GM12878 (cell line): ENCODE results near the gene CLECL1. TPM values are rescaled to one million over a fixed set of nuclear protein-coding genes. Genes with fewer than 3 reads are reported as not detected.

Experiments
- ATAC-seq: fragments of 200-7000 bp; cut with Tn5 transposase; 3 replicates; pipeline ENCODE4 v1.9.1; 2020; ENCODE audit warnings: mild to moderate bottlenecking, moderate library complexity
- BruUV-seq: library from RNA; stranded (reverse); fragments of 400-500 nt; replicated peaks from 2 replicates; lab custom pipeline; 2021; lab: Mats Ljungman, UMichigan
- CTCF ChIA-PET: fragments of 300-600 bp; sonication (Branson Sonifier 250); formaldehyde crosslinking; extraction: SDS; loops from one replicate; lab custom pipeline; 2021; ENCODE audit warnings: inconsistent platforms; lab: Yijun Ruan, JAX
- POLR2A ChIA-PET: fragments of 350-600 bp; formaldehyde crosslinking; extraction: SDS; loops from one replicate; lab custom pipeline; 2021; ENCODE audit warnings: inconsistent platforms; lab: Charles Lee
- RAD21 ChIA-PET: fragments of 300-600 bp; sonication (Branson Sonifier 250); formaldehyde crosslinking; loops from one replicate; lab custom pipeline; 2023; ENCODE audit warnings: antibody characterized with exemption; ENCODE audit not compliant: unreplicated experiment; lab: Charles Lee
- SMC1A ChIA-PET: fragments of 300-600 bp; sonication (Branson Sonifier 250); formaldehyde crosslinking; loops from one replicate; lab custom pipeline; 2023; ENCODE audit not compliant: unreplicated experiment, uncharacterized antibody; lab: Charles Lee
- DNase-seq: peaks from one replicate; pipeline ENCODE4 v3.0.0-alpha.2; 2011; ENCODE audit warnings: low read depth, low spot score
- FAIRE-seq: peaks from 3 replicates; lab custom pipeline; 2011; peaks lifted over from hg19 to GRCh38; lab: Jason Lieb, UNC
- H2AFZ ChIP-seq: 2 replicates; pipeline ENCODE4 v1.6.0; 2011; ENCODE audit warnings: low read depth, low read length, control low read depth; ENCODE audit not compliant: control insufficient read depth
- H3K27ac ChIP-seq: 2 replicates; pipeline ENCODE4 v1.5.1; 2011; ENCODE audit warnings: control low read depth; ENCODE audit not compliant: control insufficient read depth, insufficient read depth
- H3K27me3 ChIP-seq, 2 experiments: replicated peaks in 1 of 2; 2 replicates each; pipeline versions ENCODE4 v1.6.0 to v1.6.1; 2011; ENCODE audit warnings: low read length in 1 of 2; ENCODE audit not compliant: control insufficient read depth in 2 of 2, insufficient read depth in 2 of 2
- H3K36me3 ChIP-seq, 2 experiments: 2 replicates each; pipeline ENCODE4 v1.5.1; 2011; ENCODE audit warnings: low read length in 1 of 2; ENCODE audit not compliant: control insufficient read depth in 2 of 2, insufficient read depth in 2 of 2
- H3K4me1 ChIP-seq: 2 replicates; pipeline ENCODE4 v1.6.1; 2011; ENCODE audit warnings: mild to moderate bottlenecking, low read length, moderate library complexity, mixed read lengths; ENCODE audit not compliant: control insufficient read depth, insufficient read depth
- H3K4me2 ChIP-seq: 2 replicates; pipeline ENCODE4 v1.6.0; 2011; ENCODE audit warnings: control low read depth; ENCODE audit not compliant: control insufficient read depth, insufficient read depth
- H3K4me3 ChIP-seq: fragments of 200-600 bp; sonication (generic); 2 replicates; pipeline ENCODE4 v1.5.1; 2016
- H3K79me2 ChIP-seq: 2 replicates; pipeline ENCODE4 v1.6.0; 2011; ENCODE audit warnings: low read length; ENCODE audit not compliant: control insufficient read depth, insufficient read depth
- H3K9ac ChIP-seq: 2 replicates; pipeline ENCODE4 v1.8.0; 2011; ENCODE audit warnings: low read length, control low read depth, mixed read lengths; ENCODE audit not compliant: control insufficient read depth, insufficient read depth
- H3K9me3 ChIP-seq: replicated peaks from 3 replicates; pipeline ENCODE4 v1.5.1; 2011; ENCODE audit warnings: mild to moderate bottlenecking, low read length; ENCODE audit not compliant: control insufficient read depth, insufficient read depth
- H4K20me1 ChIP-seq: 2 replicates; pipeline ENCODE4 v1.6.0; 2011; ENCODE audit not compliant: control insufficient read depth, insufficient read depth
- ATF7 ChIP-seq: fragments of 450-650 bp; IDR thresholded peaks from 2 replicates; pipeline ENCODE4 v1.6.1; 2016; ENCODE audit warnings: low read depth, mild to moderate bottlenecking
- BMI1 ChIP-seq: fragments of 450-650 bp; IDR thresholded peaks from 2 replicates; pipeline ENCODE4 v1.6.1; 2016; ENCODE audit warnings: mild to moderate bottlenecking, moderate library complexity, borderline replicate concordance
- CHD1 ChIP-seq: IDR thresholded peaks from 2 replicates; pipeline ENCODE4 v1.6.1; 2012; ENCODE audit warnings: low read depth, low read length, improper control_type of control experiment
- FOS ChIP-seq: IDR thresholded peaks from 3 replicates; pipeline ENCODE4 v1.6.1; 2011; ENCODE audit warnings: borderline replicate concordance; ENCODE audit not compliant: insufficient read length; ENCODE audit errors: extremely low read depth
- GABPA ChIP-seq: IDR thresholded peaks from 2 replicates; pipeline ENCODE4 v1.6.1; 2014; ENCODE audit warnings: antibody characterized with exemption, low read depth, mild to moderate bottlenecking, inconsistent platforms
- MAX ChIP-seq: IDR thresholded peaks from 2 replicates; pipeline ENCODE4 v1.6.1; 2012; ENCODE audit warnings: low read depth, low read length, improper control_type of control experiment
- MTA2 ChIP-seq: fragments of 450-650 bp; IDR thresholded peaks from 2 replicates; pipeline ENCODE4 v1.6.1; 2016; ENCODE audit warnings: low read depth, mild to moderate bottlenecking, moderate library complexity
- MYB ChIP-seq: fragments of 150-350 bp; IDR thresholded peaks from 2 replicates; pipeline ENCODE4 v1.6.1; 2014; ENCODE audit warnings: mild to moderate bottlenecking, low read depth, low read length, borderline replicate concordance
- NFYB ChIP-seq: IDR thresholded peaks from 2 replicates; pipeline ENCODE4 v1.6.1; 2011; ENCODE audit warnings: low read depth, mild to moderate bottlenecking, low read length, improper control_type of control experiment, moderate library complexity; ENCODE audit not compliant: insufficient read depth
- RB1 ChIP-seq: fragments of 450-650 bp; formaldehyde crosslinking; IDR thresholded peaks from 2 replicates; pipeline ENCODE4 v1.6.1; 2017; ENCODE audit warnings: mild to moderate bottlenecking, borderline replicate concordance
- STAT3 ChIP-seq: IDR thresholded peaks from 2 replicates; pipeline ENCODE4 v1.6.1; 2011; ENCODE audit warnings: low read depth, low read length, improper control_type of control experiment
- WGBS: methylation state at CpG from one replicate; pipeline ENCODE4 v1.1.6; 2016; ENCODE audit warnings: low lambda C conversion rate; ENCODE audit not compliant: insufficient replicate concordance, insufficient coverage; ENCODE audit errors: missing lambda C conversion rate; 5-methylcytosine and 5-hydroxymethylcytosine counted together
- in situ Hi-C: fragments of 300-500 bp; cut with MboI; formaldehyde crosslinking; loops from 9 replicates; pipeline ENCODE4 v1.14.3; 2018; ENCODE audit warnings: mixed read lengths
- intact Hi-C: fragments of 100-400 bp; cut with micrococcal nuclease; formaldehyde crosslinking; loops from one replicate; pipeline ENCODE4 v1.14.2; 2022; ENCODE audit not compliant: unreplicated experiment
- polyA plus RNA-seq, 11 experiments: library from polyadenylated mRNA; depleted of rRNA in 4 of 11; unstranded in 6 of 11; stranded (reverse) in 5 of 11; fragments of >200 nt; fragmentation: Nextera tagmentation in 4 of 11; fragmentation: Illumina TruSeq in 1 of 11; extraction: Ambion mirVana in 4 of 11; extraction: Trizol in 1 of 11; gene quantifications; 1 replicate in 1 of 11; 2 replicates in 10 of 11; pipeline versions ENCODE4 v1.2.1 to v1.2.3, GENCODE V29; 2011 to 2016; ENCODE audit warnings: inconsistent platforms in 2 of 11, missing spikeins in 2 of 11, low read depth in 1 of 11
- total RNA-seq, 4 experiments: library from RNA; depleted of rRNA in 3 of 4; stranded (reverse); fragments of >200 nt in 3 of 4; fragmentation: Illumina TruSeq in 1 of 4; extraction: Trizol in 1 of 4; gene quantifications; 2 replicates each; pipeline versions ENCODE4 v1.2.1 to v1.2.3, GENCODE V29; 2013 to 2021
- TF ChIP-seq, protein P1 (sequence below): IDR thresholded peaks from 2 replicates; pipeline ENCODE4 v1.6.1; 2011; ENCODE audit warnings: low read depth, mild to moderate bottlenecking, low read length, moderate library complexity, borderline replicate concordance; ENCODE audit errors: extremely low read depth

The CLECL1 gene
- total and polyA plus RNA-seq, 10 of the 15 experiments (the other 5 are each of a cell fraction or from before 2014, with no cell fraction given): 4.6 to 56.5 (median 46.4) TPM

DNA sequence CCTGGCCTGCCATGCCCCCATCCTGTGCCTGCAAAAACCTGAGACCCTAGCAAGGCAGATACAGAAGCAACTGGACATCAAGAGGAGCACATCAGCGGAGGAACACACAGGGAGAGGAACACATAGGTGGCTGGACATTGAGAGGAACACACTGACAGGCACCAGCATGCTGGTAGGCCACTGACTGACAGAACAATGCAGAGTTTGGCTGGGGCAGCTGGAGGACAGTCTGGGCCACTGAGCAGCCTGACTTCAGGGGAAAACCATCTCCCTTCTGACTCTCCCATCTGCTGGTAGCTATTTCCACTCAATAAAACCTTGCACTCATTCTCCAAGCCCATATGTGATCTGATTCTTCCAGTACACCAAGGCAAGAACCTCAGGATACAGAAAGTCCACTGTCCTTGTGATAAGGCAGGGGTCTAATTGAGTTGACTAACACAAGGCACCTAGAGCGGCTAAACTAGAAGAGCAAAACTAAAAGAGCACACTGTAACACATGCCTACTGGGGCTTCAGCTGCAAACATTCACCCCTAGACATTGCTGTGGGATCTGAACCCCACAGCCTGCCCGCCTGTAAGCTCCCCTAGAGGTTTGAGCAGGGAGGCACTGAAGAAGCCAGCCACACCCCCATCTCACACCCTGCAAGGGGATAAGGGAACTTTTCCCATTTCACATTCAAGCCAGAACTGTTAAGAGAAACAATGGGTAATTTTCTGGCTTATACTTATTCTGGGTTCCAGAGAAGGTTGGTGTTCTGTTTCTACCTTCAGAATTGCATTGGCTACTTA lies 22.1 kb downstream of the CLECL1 start:
- ATAC-seq (no peak), DNase-seq (no peak), FAIRE-seq (no peak)
- ChIA-PET RAD21 (interaction anchor here (0.7 to 4.8 kb wide), 8 partner anchors 11 to 77 kb away, joined by 3 to 32 read pairs (median 3); partner anchors contain the start of gene CLEC2D), POLR2A (interaction anchor here (0.7 kb wide), 1 partner anchor 23 kb away, joined by 3 read pairs; no protein-coding TSS in a partner anchor), SMC1A (interaction anchor here (0.7 to 7.8 kb wide), 9 partner anchors 11 to 307 kb away, joined by 3 to 100 read pairs (median 6); no protein-coding TSS in a partner anchor), CTCF (interaction anchor here (0.8 to 9.0 kb wide), 10 partner anchors 12 to 381 kb away, joined by 3 to 159 read pairs (median 6); partner anchors contain the start of gene CLEC2D)
- H3K9ac ChIP-seq: no peak overlapping the region
- H3K9me3 ChIP-seq: peaks cover 1% of the 10 kb centered on the region; the same call in 2 of the 3 replicates
- TF ChIP-seq STAT3: no peak
- TF ChIP-seq GABPA: no peak
- TF ChIP-seq BMI1: no peak
- no peak overlapping the region for H3K4me2 ChIP-seq
- peaks cover 3% of the 10 kb centered on the region for H3K79me2 ChIP-seq
- in situ Hi-C loops: no loop called here
- H3K4me3 ChIP-seq: no peak overlapping the region
- 72% methylated on average over 3 of the region's 3 CpGs for WGBS
- BruUV-seq: no TSS peak
- no peaks in the 10 kb centered on the region for H4K20me1 ChIP-seq
- intact Hi-C loops: loop anchor here (10.0 kb wide), 1 partner anchor 346 kb away; no protein-coding TSS in a partner anchor
- H2AFZ ChIP-seq: no peak overlapping the region
- H3K27ac ChIP-seq: no peak overlapping the region; the same call in 1 of the 2 replicates
- H3K4me1 ChIP-seq: peaks cover 73% of the 10 kb centered on the region
- H3K27me3 ChIP-seq: no peaks in the 10 kb centered on the region
- H3K36me3 ChIP-seq: no peaks in the 10 kb centered on the region; a peak in 1 of 4 replicates

DNA sequence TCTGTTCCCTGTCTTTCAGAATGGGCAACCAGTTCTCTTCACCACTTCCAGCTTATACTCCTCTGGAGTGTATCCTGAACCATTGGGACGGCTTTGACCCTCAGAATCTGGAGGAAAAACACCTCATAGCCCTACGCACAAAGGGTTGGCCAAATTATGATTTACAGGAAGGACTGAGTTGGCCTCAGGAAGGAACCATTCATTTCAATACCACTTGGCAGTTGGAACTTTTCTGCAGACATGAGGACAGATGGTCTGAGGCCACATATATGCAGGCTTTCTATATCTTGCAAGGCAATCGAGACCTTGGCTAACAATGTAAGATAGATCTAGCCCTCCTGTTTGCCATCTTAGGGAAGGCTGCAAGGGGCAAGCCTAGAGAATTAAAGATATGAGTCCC lies 24.0 kb downstream of the CLECL1 start:
- Histone ChIP-seq H3K27me3 (no peaks in the 10 kb centered on the region), H3K4me2 (no peak overlapping the region), H3K4me1 (peaks cover 55% of the 10 kb centered on the region), H3K9ac (no peak overlapping the region), H3K9me3 (peaks cover 4% of the 10 kb centered on the region), H2AFZ (no peak overlapping the region), H3K27ac (no peak overlapping the region), H3K4me3 (no peak overlapping the region), H3K36me3 (no peaks in the 10 kb centered on the region), H4K20me1 (no peaks in the 10 kb centered on the region), H3K79me2 (peaks cover 2% of the 10 kb centered on the region)
- POLR2A ChIA-PET: interaction anchor here (0.6 kb wide), 1 partner anchor 450 kb away, joined by 3 read pairs; no protein-coding TSS in a partner anchor
- SMC1A ChIA-PET: interaction anchor here (0.7 to 7.8 kb wide), 18 partner anchors 8 to 378 kb away, joined by 3 to 100 read pairs (median 4); partner anchors contain the start of gene CLEC2D
- intact Hi-C loops: loop anchor here (1.0 to 2.0 kb wide), 3 partner anchors 40 to 378 kb away; partner anchors contain the start of gene CLEC2D
- RAD21 ChIA-PET: interaction anchor here (0.8 to 4.8 kb wide), 9 partner anchors 9 to 75 kb away, joined by 3 to 32 read pairs (median 7); no protein-coding TSS in a partner anchor
- DNase-seq (no peak), ATAC-seq (no peak), FAIRE-seq (no peak)
- BruUV-seq: no TSS peak
- WGBS: 44% methylated on average over 3 of the region's 3 CpGs
- TF ChIP-seq NFYB (no peak), RB1 (no peak), CHD1 (no peak), FOS (no peak), MTA2 (no peak), ATF7 (no peak), MAX (no peak), MYB (no peak)
- TF ChIP-seq, protein P1, sequence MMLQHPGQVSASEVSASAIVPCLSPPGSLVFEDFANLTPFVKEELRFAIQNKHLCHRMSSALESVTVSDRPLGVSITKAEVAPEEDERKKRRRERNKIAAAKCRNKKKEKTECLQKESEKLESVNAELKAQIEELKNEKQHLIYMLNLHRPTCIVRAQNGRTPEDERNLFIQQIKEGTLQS: no peak
- in situ Hi-C loops: loop anchor here (5.0 kb wide), 1 partner anchor 72 kb away; no protein-coding TSS in a partner anchor
- CTCF ChIA-PET: interaction anchor here (0.6 to 9.0 kb wide), 29 partner anchors 8 to 379 kb away, joined by 3 to 159 read pairs (median 5); partner anchors contain the start of gene CLEC2D
